GM18520 (cell line): ENCODE results near the gene CFAP20DC.
"Not testable (repeated sequence)": the region's sequence is repeated elsewhere in the genome, so short reads cannot be mapped to it uniquely, and the experiment has no call there.

Source experiments
- ATAC-seq: cut with Tn5 transposase; IDR thresholded peaks from one replicate; pipeline ENCODE4 v1.9.1; 2021; ENCODE audit not compliant: unreplicated experiment

CFAP20DC gene

DNA sequence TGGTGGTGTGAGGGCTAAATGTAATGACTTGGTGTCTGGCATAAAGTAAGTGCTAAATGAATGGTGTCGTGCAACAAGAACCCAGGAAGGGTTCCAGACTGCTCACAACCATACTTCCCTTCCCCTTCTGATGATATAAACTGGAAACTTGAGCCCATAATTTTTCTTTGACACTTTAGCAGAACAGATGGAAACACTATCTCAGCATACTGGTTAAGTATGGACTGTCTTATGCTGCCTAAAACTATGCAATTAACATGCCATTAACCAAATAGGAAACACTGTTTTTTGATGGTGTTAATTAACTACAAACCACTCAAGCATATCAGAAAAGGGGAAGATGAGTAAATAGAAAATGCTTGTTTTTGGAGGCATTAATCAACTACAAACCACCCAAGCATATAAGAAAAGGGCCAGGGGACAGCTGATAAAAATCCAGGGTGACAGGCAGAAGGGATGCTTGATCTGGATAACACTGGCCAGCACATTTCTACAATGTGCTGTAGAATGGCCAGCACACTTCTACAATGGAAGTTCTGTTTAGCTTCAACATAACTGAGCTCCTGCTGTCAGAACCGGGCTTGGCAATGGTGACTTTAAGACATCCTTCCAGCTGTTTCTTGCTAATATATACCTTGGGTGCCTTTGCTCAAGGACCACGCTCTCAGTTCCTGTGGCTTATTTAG lies 297.8 kb downstream of the CFAP20DC start:
- no peak for ATAC-seq

GRCh38 chr3:58751235-58751634 lies 298.6 kb downstream of the CFAP20DC start:
- no peak for ATAC-seq

DNA sequence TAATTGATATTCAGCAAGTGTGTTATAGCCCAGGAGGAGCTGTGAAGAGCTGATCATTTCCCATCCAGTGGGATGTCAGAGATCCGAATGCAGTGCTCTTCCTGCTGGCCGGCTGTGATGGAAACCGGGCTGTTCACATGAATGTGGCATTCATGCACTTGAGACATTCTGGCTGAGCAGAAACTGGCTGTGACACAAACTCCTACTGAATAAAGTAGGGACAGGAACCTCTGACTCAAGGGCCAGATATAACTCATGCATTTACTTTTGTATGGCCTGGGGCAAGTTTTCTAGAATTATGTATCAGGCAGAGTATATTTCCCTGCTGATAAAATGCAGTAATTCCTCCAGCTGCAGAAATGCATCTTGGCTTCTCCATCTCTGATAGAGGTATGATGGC lies 299.9 kb downstream of the CFAP20DC start:
- no peak for ATAC-seq

DNA sequence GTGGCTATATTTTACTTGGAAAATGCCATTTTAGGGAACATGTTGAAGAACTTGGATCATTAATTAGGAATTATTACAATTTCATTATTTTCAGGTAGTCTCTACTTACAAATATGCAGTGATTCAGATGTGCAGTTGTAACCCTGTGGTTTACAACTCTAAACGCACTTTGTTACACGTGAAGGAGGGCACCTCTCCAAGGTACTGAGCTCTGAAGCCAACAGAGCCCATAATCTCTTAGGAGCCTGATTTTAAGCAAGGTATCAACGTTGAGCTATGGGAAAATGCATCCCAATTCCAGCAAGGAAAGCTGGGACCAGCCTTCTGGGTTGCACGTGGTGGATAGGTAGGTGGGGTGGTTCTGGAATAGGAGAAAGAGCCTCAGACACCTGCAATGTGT lies 301.8 kb downstream of the CFAP20DC start:
- ATAC-seq = no peak

- no peak for ATAC-seq
Measured at GRCh38 chr3:58746758-58747157, 303.1 kb downstream of the CFAP20DC start.

DNA sequence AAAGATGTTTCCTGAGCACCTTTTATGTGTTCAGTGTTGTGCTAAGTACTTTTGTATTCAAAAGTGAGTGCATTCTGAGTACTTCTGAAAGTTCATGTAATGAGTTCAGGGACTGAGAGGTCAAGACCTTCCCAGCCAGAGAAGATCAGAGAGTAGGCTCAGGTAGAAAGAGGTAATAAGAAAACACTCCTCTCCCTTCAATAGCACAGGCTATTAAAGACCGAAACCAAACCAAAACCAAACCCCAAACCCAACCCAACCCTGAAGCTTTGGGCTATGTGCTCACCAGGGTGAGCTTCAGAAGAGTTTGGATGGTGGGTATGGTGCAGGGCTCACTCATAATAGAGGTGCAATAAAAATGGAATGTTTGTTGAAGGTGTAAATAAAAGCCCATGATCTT lies 306.5 kb downstream of the CFAP20DC start:
- no peak for ATAC-seq

DNA sequence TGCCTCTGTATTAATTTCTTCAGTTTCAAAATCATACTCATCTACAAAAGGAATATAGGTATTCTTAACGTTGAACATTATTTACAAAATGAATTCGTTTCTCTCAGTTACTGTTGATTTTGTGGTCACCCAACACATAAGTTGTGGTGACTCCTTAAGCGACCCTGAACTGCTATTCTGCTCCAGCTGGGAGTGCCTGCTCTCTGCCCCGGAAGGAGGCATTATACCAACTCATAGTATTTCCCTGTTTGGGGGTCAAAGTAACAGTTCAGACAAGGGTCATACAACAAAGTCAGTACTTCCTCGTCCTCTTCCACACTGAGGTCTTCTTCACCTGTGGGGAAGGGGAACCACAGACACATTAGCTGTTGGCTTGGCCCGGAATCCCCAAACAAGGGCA lies 307.6 kb downstream of the CFAP20DC start:
- ATAC-seq = no peak

GRCh38 chr3:58737644-58738043 lies 312.2 kb downstream of the CFAP20DC start:
- no peak for ATAC-seq

GRCh38 chr3:58731673-58732072 lies 318.2 kb downstream of the CFAP20DC start:
- ATAC-seq = no peak

- ATAC-seq = no peak
Measured at GRCh38 chr3:58728723-58729122, 321.1 kb downstream of the CFAP20DC start.

DNA sequence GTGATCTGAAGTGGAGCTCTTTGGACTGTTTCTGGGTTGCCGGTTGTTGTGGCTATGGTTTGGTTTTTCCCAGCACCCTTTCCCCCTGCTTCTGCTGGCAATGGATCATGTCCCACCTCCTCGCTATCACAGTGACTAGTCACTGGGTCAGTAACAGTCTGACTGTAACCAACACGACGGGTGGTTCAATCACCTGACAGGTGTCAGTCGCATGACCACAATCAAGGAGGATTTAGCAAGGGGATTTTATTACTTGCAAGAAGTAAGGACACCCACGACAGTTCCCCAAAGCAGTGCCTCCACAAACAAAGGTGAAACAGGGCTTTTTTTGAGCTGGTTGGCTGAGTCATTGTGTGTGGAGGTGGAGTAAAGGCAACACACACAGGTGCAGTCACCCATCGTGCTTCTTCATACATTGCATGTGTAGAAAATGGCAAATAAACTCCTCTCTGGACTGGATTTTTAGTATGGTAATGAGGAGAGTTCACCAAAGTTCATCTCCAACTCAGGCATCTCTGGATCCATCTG lies 324.4 kb downstream of the CFAP20DC start:
- no peak for ATAC-seq

DNA sequence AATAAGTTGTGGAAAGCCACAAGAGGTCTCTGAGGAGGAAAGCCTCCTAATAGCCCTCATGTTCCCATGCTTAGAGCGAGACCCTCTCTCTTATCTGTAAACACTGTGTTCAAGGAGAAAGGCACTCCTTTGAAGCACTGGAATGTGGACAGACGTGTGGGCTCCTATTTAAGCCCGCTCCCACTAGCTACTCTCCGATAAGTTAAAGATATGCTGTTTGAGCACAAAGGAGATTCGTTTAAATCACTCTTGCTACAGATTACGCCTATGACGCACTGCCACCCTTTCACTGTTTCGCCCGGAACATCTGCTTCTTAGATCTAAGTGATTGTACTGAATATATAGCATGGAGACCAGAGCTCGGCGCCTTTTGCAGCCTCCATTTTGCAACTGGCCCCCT lies 325.5 kb downstream of the CFAP20DC start:
- ATAC-seq = no peak

DNA sequence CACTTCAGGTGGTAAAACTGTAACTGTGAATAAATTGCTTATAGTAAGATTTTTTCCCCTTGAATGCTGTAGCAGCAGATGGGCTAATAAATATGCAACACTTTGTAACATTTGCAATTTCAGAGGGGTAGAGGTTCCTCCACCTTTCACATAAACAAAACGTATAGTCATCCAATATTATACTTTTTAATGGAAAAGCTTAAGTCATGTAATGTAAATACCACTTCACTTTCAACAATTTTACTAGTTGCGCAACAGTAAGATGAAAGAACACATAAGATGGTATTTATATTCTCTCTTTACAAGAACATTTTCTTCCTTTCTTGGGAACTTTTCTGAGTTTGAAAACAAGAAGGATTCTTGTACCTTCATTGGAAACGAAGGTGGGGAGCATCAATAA lies 326.7 kb downstream of the CFAP20DC start:
- no peak for ATAC-seq

DNA sequence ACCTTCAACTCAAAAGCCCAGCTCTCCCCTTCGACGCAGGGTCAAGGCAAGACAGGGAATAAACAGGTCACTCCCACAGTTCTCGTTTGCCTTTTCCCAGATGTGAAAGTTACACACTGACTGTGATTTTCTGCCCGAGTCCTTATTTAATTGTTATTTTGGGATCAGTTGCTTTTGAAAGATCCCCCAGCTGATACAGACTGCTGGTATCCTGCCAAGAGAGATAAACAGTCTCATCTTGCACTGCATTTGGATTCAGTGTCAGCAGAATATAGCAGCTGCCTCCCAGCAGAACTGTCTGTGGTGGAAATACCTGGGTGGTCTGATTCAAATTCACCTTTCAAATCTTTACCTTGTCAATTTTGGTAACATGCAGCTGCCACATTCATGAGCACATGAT lies 327.3 kb downstream of the CFAP20DC start:
- ATAC-seq = no peak

DNA sequence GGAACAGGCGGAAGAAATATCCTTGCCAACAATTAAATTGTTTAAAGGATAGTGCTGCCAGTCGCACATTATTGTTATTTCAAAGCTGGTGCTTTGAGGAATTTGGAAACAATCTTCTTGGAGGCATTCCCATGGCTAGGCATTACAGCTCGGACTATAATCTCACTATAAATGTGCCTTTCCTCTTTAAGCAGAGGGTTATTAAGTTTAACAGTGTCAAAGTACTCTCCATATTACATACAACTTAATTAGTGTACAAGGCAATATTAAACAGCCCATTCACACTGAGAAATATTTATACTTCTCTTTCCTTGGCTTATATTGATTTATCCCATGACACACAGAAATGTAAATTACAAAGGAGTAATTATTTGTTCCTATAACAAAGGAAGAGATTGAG lies 329.3 kb downstream of the CFAP20DC start:
- no peak for ATAC-seq

DNA sequence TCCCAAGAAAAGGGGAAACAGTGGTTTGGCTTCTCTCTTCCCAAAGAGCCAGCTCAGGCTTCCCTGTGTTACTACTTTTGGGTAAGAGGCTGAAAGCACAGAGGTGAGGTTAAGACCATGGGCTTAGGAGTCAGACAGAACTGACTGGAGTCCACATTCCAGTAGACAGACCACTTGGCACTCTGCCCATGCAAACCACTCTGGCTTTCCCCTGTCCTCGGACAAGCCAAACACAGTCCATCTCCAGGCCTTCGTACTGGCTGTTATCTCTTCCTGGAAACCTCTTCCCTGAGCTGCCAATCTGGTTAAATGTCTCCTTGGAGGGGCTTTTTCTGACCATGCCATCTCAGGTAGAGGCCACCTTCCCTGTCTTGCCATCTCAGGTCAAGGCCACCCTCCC lies 330.1 kb downstream of the CFAP20DC start:
- no peak for ATAC-seq

GRCh38 chr3:58713715-58714401 lies 336.0 kb downstream of the CFAP20DC start:
- no peak for ATAC-seq

GRCh38 chr3:58711871-58712270 lies 338.0 kb downstream of the CFAP20DC start:
- ATAC-seq = no peak

DNA sequence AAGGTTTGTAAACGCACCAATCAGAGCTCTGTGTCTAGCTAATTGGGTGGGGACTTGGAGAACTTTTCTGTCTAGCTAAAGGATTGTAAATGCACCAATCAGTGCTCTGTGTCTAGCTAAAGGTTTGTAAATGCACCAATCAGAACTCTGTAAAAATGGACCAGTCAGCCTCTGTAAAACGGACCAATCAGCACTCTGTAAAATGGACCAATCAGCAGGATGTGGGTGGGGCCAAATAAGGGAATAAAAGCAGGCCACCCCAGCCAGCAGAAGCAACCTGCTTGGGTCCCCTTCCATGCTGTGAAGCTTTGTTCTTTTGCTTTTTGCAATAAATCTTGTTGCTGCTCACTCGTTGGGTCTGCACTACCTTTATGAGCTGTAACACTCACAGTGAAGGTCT lies 340.8 kb downstream of the CFAP20DC start:
- ATAC-seq = not testable (repeated sequence)

- ATAC-seq = no peak
Measured at GRCh38 chr3:58708116-58708791, 341.6 kb downstream of the CFAP20DC start.

GRCh38 chr3:58707390-58707930 lies 342.4 kb downstream of the CFAP20DC start:
- no peak for ATAC-seq
